ENCODE measurements around the gene CYP4V2.
"Not testable (repeated sequence)": the region's sequence is repeated elsewhere in the genome, so short reads cannot be mapped to it uniquely, and the experiment has no call there.

CYP4V2 gene

GRCh38 chr4:186244835-186245234 lies 53.5 kb downstream of the CYP4V2 start:
- no peak overlapping the region for H3K4me2 ChIP-seq (ENCODE audit: low read length)
- H3K4me1 ChIP-seq = no peaks in the 10 kb centered on the region
- H3K36me3 ChIP-seq (ENCODE audit: control insufficient read depth, insufficient read depth, low read length) = no peaks in the 10 kb centered on the region
- no peaks in the 10 kb centered on the region for H3K79me2 ChIP-seq
- TF ChIP-seq CTCF (IDR thresholded peaks at IDR 0.05) = no peak
- H3K4me3 ChIP-seq (ENCODE audit: low read depth, low read length) = no peak overlapping the region
- H3K27ac ChIP-seq = no peak overlapping the region
- H3K9me3 ChIP-seq (ENCODE audit: control insufficient read depth, low read length) = no peaks in the 10 kb centered on the region
- no peaks in the 10 kb centered on the region for H3K27me3 ChIP-seq (ENCODE audit: control insufficient read depth, insufficient read depth, low read length)
- H3K9ac ChIP-seq = no peak overlapping the region
- H2AFZ ChIP-seq = no peak overlapping the region

- H3K4me2 ChIP-seq (ENCODE audit: low read length); H2AFZ ChIP-seq; H3K79me2 ChIP-seq; H3K4me1 ChIP-seq; H3K9me3 ChIP-seq (ENCODE audit: control insufficient read depth, low read length); H3K4me3 ChIP-seq (ENCODE audit: low read depth, low read length); H3K9ac ChIP-seq; H3K27ac ChIP-seq; H3K27me3 ChIP-seq (ENCODE audit: control insufficient read depth, insufficient read depth, low read length); H3K36me3 ChIP-seq (ENCODE audit: control insufficient read depth, insufficient read depth, low read length): not testable (repeated sequence)
Observed at GRCh38 chr4:186247062-186247752, 55.8 kb downstream of the CYP4V2 start.

GRCh38 chr4:186248643-186249042 lies 57.3 kb downstream of the CYP4V2 start:
- Histone ChIP-seq H3K9me3 (ENCODE audit: control insufficient read depth, low read length) (no peaks in the 10 kb centered on the region), H3K79me2 (no peaks in the 10 kb centered on the region), H3K27me3 (ENCODE audit: control insufficient read depth, insufficient read depth, low read length) (no peaks in the 10 kb centered on the region)

GRCh38 chr4:186249785-186250754 lies 58.7 kb downstream of the CYP4V2 start:
- Histone ChIP-seq H3K4me1 (no peaks in the 10 kb centered on the region), H3K4me2 (ENCODE audit: low read length) (no peak overlapping the region), H3K27ac (no peak overlapping the region), H3K9ac (no peak overlapping the region), H3K36me3 (ENCODE audit: control insufficient read depth, insufficient read depth, low read length) (no peaks in the 10 kb centered on the region), H3K27me3 (ENCODE audit: control insufficient read depth, insufficient read depth, low read length) (no peaks in the 10 kb centered on the region), H3K9me3 (ENCODE audit: control insufficient read depth, low read length) (no peaks in the 10 kb centered on the region), H3K79me2 (no peaks in the 10 kb centered on the region), H3K4me3 (ENCODE audit: low read depth, low read length) (no peak overlapping the region), H2AFZ (no peak overlapping the region)
- TF ChIP-seq CTCF (IDR thresholded peaks at IDR 0.05) = no peak

More at GRCh38 chr4:186248643-186249042, 57.3 kb downstream of the CYP4V2 start:
- Histone ChIP-seq H3K27ac (no peak overlapping the region), H3K9ac (no peak overlapping the region), H3K4me1 (no peaks in the 10 kb centered on the region), H3K4me2 (ENCODE audit: low read length) (no peak overlapping the region), H3K36me3 (ENCODE audit: control insufficient read depth, insufficient read depth, low read length) (no peaks in the 10 kb centered on the region), H2AFZ (no peak overlapping the region), H3K4me3 (ENCODE audit: low read depth, low read length) (no peak overlapping the region)
- TF ChIP-seq CTCF (IDR thresholded peaks at IDR 0.05) = no peak

GRCh38 chr4:186250760-186251159 lies 59.4 kb downstream of the CYP4V2 start:
- no peak for TF ChIP-seq CTCF (IDR thresholded peaks at IDR 0.05)
- no peak overlapping the region for H3K4me2 ChIP-seq (ENCODE audit: low read length)
- no peaks in the 10 kb centered on the region for H3K27me3 ChIP-seq (ENCODE audit: control insufficient read depth, insufficient read depth, low read length)
- H3K4me3 ChIP-seq (ENCODE audit: low read depth, low read length) = no peak overlapping the region
- no peaks in the 10 kb centered on the region for H3K36me3 ChIP-seq (ENCODE audit: control insufficient read depth, insufficient read depth, low read length)
- no peaks in the 10 kb centered on the region for H3K4me1 ChIP-seq
- H3K9ac ChIP-seq = no peak overlapping the region
- H3K9me3 ChIP-seq (ENCODE audit: control insufficient read depth, low read length) = no peaks in the 10 kb centered on the region
- H3K27ac ChIP-seq = no peak overlapping the region
- no peak overlapping the region for H2AFZ ChIP-seq
- H3K79me2 ChIP-seq = no peaks in the 10 kb centered on the region
